Loucy (cell line): Measurements from ENCODE around the gene SPOCK2.

Experiments used
- EZH2phosphoT487 ChIP-seq: fragments of 200-600 bp; IDR thresholded peaks from 2 replicates; pipeline ENCODE4 v1.6.1; 2018; ENCODE audit warnings: antibody characterized with exemption, mild to moderate bottlenecking, moderate library complexity, borderline replicate concordance
- TF ChIP-seq, protein P1 (sequence below): fragments of 200-600 bp; sonication (generic); conservative IDR thresholded peaks from 2 replicates; pipeline ENCODE4 v1.5.1; 2014; ENCODE audit warnings: mild to moderate bottlenecking, antibody characterized with exemption, low read length

DNA sequence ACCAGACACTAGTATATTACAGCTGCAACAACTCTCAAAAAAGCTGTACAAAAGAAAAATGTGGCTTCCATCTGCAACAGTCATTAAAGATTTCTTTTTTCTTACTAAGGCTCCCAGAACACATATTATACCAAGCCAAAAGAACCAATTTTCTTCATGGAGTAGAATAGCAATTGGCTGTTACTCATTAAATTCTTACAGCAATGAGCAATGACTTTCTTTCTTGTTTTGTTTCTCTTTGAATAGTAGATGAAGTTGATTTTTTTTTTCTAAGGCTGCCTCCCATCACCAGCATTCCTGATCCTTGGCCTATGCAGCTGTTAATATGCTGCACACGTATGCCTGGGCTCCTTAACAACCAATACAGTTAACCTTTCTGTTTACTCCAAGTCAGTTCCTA, 36.6 kb upstream of the SPOCK2 start:
- TF ChIP-seq, protein P1, sequence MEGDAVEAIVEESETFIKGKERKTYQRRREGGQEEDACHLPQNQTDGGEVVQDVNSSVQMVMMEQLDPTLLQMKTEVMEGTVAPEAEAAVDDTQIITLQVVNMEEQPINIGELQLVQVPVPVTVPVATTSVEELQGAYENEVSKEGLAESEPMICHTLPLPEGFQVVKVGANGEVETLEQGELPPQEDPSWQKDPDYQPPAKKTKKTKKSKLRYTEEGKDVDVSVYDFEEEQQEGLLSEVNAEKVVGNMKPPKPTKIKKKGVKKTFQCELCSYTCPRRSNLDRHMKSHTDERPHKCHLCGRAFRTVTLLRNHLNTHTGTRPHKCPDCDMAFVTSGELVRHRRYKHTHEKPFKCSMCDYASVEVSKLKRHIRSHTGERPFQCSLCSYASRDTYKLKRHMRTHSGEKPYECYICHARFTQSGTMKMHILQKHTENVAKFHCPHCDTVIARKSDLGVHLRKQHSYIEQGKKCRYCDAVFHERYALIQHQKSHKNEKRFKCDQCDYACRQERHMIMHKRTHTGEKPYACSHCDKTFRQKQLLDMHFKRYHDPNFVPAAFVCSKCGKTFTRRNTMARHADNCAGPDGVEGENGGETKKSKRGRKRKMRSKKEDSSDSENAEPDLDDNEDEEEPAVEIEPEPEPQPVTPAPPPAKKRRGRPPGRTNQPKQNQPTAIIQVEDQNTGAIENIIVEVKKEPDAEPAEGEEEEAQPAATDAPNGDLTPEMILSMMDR: no peak
- TF ChIP-seq EZH2phosphoT487: no peak
